HepG2 (cell line): ENCODE results near the gene ADARB1.

Source experiments
- ASH2L ChIP-seq: fragments of 300-600, 200-600 bp; sonication (generic); IDR thresholded peaks from 2 replicates; pipeline ENCODE4 v1.7.0; 2017; ENCODE audit warnings: low read depth, mild to moderate bottlenecking, moderate library complexity, mixed read lengths, low read length; ENCODE audit not compliant: insufficient read length
- ATF3 ChIP-seq: sonication (generic); formaldehyde crosslinking; IDR thresholded peaks from 2 replicates; pipeline ENCODE4 v1.4.0; 2020; ENCODE audit warnings: missing genetic modification reagents
- HOXA7 ChIP-seq: sonication (generic); formaldehyde crosslinking; IDR thresholded peaks from 2 replicates; pipeline ENCODE4 v1.8.1; 2022; ENCODE audit warnings: mild to moderate bottlenecking, missing genetic modification reagents, moderate library complexity
- POLR2A ChIP-seq, 2 experiments: IDR thresholded peaks; 2 replicates each; pipeline ENCODE4 v1.6.1; 2011; ENCODE audit warnings: low read depth in 2 of 2, low read length in 2 of 2, mild to moderate bottlenecking in 1 of 2, moderate library complexity in 1 of 2; ENCODE audit not compliant: insufficient read depth in 1 of 2
- RFX5 ChIP-seq: IDR thresholded peaks from 2 replicates; pipeline ENCODE4 v1.6.1; 2011; ENCODE audit warnings: low read depth, low read length, improper control_type of control experiment
- TRAFD1 ChIP-seq: sonication (generic); formaldehyde crosslinking; IDR thresholded peaks from 2 replicates; pipeline ENCODE4 v1.5.1; 2020; ENCODE audit warnings: missing genetic modification reagents, mild to moderate bottlenecking, borderline replicate concordance
- ZNF180 ChIP-seq: sonication (generic); formaldehyde crosslinking; IDR thresholded peaks from 2 replicates; pipeline ENCODE4 v1.4.0; 2020; ENCODE audit warnings: low read depth, missing genetic modification reagents, borderline replicate concordance
- ZNF263 ChIP-seq: sonication (generic); formaldehyde crosslinking; IDR thresholded peaks from 2 replicates; pipeline ENCODE4 v1.4.0; 2020; ENCODE audit warnings: missing genetic modification reagents
- ZNF337 ChIP-seq: sonication (generic); formaldehyde crosslinking; IDR thresholded peaks from 2 replicates; pipeline ENCODE4 v1.5.1; 2020; ENCODE audit warnings: missing genetic modification reagents, low read depth, mild to moderate bottlenecking, borderline replicate concordance
- ZNF614 ChIP-seq: IDR thresholded peaks from 2 replicates; pipeline ENCODE4 v1.6.1; 2018; ENCODE audit warnings: missing biosample characterization, missing genetic modification reagents, inconsistent platforms, borderline replicate concordance
- ZNF800 ChIP-seq: sonication (generic); formaldehyde crosslinking; IDR thresholded peaks from 2 replicates; pipeline ENCODE4 v1.4.0; 2020; ENCODE audit warnings: missing genetic modification reagents
- TF ChIP-seq, protein P1 (sequence below): sonication (generic); formaldehyde crosslinking; IDR thresholded peaks from 2 replicates; pipeline ENCODE4 v1.5.0; 2020; ENCODE audit warnings: mild to moderate bottlenecking, missing genetic modification reagents, moderate library complexity

- TF ChIP-seq, protein P1, sequence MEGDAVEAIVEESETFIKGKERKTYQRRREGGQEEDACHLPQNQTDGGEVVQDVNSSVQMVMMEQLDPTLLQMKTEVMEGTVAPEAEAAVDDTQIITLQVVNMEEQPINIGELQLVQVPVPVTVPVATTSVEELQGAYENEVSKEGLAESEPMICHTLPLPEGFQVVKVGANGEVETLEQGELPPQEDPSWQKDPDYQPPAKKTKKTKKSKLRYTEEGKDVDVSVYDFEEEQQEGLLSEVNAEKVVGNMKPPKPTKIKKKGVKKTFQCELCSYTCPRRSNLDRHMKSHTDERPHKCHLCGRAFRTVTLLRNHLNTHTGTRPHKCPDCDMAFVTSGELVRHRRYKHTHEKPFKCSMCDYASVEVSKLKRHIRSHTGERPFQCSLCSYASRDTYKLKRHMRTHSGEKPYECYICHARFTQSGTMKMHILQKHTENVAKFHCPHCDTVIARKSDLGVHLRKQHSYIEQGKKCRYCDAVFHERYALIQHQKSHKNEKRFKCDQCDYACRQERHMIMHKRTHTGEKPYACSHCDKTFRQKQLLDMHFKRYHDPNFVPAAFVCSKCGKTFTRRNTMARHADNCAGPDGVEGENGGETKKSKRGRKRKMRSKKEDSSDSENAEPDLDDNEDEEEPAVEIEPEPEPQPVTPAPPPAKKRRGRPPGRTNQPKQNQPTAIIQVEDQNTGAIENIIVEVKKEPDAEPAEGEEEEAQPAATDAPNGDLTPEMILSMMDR: no peak
- no peak for TF ChIP-seq TRAFD1 (CRISPR knock-in tag)
- no peak for TF ChIP-seq ZNF263 (CRISPR knock-in tag)
- no peak for TF ChIP-seq ZNF800 (CRISPR knock-in tag)
- TF ChIP-seq ZNF180: no peak
- TF ChIP-seq ASH2L: no peak
- no peak for TF ChIP-seq HOXA7 (CRISPR knock-in tag)
- TF ChIP-seq ZNF614 (CRISPR knock-in tag): no peak
- no peak for TF ChIP-seq ATF3
- TF ChIP-seq POLR2A (IDR thresholded peaks at IDR 0.05; ENCODE audit: insufficient read depth in 1 of 2, low read depth in 2 of 2, low read length in 2 of 2): no peak
- TF ChIP-seq ZNF337: no peak
- TF ChIP-seq RFX5: no peak
These were observed 34.1 kb upstream of the ADARB1 start for GRCh38 chr21:45040157-45040711.
